HG02642 (cell line): ENCODE data around the gene USP8.

ENCODE experiments used
- ATAC-seq: cut with Tn5 transposase; IDR thresholded peaks from one replicate; pipeline ENCODE4 v1.9.1; 2021; ENCODE audit warnings: mild to moderate bottlenecking; ENCODE audit not compliant: unreplicated experiment, poor library complexity

USP8 gene

GRCh38 chr15:50523851-50524251 is 99.6 kb downstream of the USP8 start:
- ATAC-seq: no peak

GRCh38 chr15:50531163-50531562 is 107.0 kb downstream of the USP8 start:
- ATAC-seq: no peak

GRCh38 chr15:50531766-50532165 is 107.6 kb downstream of the USP8 start:
- ATAC-seq: no peak

- no peak for ATAC-seq
Observed at GRCh38 chr15:50542887-50543210, 118.6 kb downstream of the USP8 start.

GRCh38 chr15:50543556-50543955 is 119.4 kb downstream of the USP8 start:
- ATAC-seq: no peak

GRCh38 chr15:50544368-50544767 is 120.2 kb downstream of the USP8 start:
- ATAC-seq: no peak

- no peak for ATAC-seq
Observed at GRCh38 chr15:50546566-50546965, 122.4 kb downstream of the USP8 start, which contains the start of gene USP50. USP50 (minus strand) TSS chr15:50546666; CDS start chr15:50546525, 141 bp downstream.

GRCh38 chr15:50549326-50549725 is 125.1 kb downstream of the USP8 start:
- no peak for ATAC-seq

GRCh38 chr15:50552238-50552637 is 128.0 kb downstream of the USP8 start:
- no peak for ATAC-seq

- ATAC-seq: no peak
Observed at GRCh38 chr15:50556642-50557371, 132.6 kb downstream of the USP8 start.

- no peak for ATAC-seq
Observed at GRCh38 chr15:50558012-50558411, 133.8 kb downstream of the USP8 start.

- ATAC-seq: no peak
Observed at GRCh38 chr15:50562735-50563640, 138.8 kb downstream of the USP8 start.

- no peak for ATAC-seq
Observed at GRCh38 chr15:50563756-50564155, 139.6 kb downstream of the USP8 start.
